Esophagus muscularis mucosa (tissue), 4 donors: ENCODE data around the gene CEPT1. TPM values are rescaled to one million over a fixed set of nuclear protein-coding genes. Genes with fewer than 3 reads are reported as not detected.

Experiments used
- DNase-seq: peaks from one replicate; pipeline ENCODE4 v3.0.0-alpha.2; 2017; ENCODE audit errors: extremely low spot score
- H3K27ac ChIP-seq, 4 donors: fragments of 200-600 bp; sonication (generic); replicated peaks in 1 of 4; 1 replicate in 3 of 4; 2 replicates in 1 of 4; pipeline ENCODE4 v1.5.1; 2016 to 2019; ENCODE audit warnings: mild to moderate bottlenecking in 1 of 4
- H3K27me3 ChIP-seq, 4 donors: fragments of 200-600 bp; sonication (generic); one replicate each; pipeline versions ENCODE4 v1.5.1 to v1.6.0; 2016 to 2019
- H3K36me3 ChIP-seq, 4 donors: fragments of 200-600 bp; sonication (generic); one replicate each; pipeline ENCODE4 v1.5.1; 2016 to 2019
- H3K4me1 ChIP-seq, 4 donors: fragments of 200-600 bp; sonication (generic); one replicate each; pipeline ENCODE4 v1.5.1; 2016 to 2019
- H3K4me3 ChIP-seq, 4 donors: fragments of 200-600 bp; sonication (generic); 1 replicate in 2 of 4; 2 replicates in 2 of 4; pipeline ENCODE4 v1.5.1; 2016 to 2019; ENCODE audit warnings: mild to moderate bottlenecking in 4 of 4, moderate library complexity in 1 of 4
- H3K9me3 ChIP-seq, 4 donors: fragments of 200-600 bp; sonication (generic); 1 replicate in 3 of 4; 2 replicates in 1 of 4; pipeline ENCODE4 v1.5.1; 2016 to 2019
- CTCF ChIP-seq, 3 experiments: fragments of 200-600 bp in 2 of 3; fragments of 450-650 bp in 1 of 3; sonication (generic) in 2 of 3; IDR thresholded peaks; one replicate each; pipeline ENCODE4 v1.5.1; 2017 to 2019; ENCODE audit warnings: antibody characterized with exemption in 3 of 3, mild to moderate bottlenecking in 2 of 3, moderate library complexity in 1 of 3
- EP300 ChIP-seq: sonication (generic); formaldehyde crosslinking; IDR thresholded peaks from one replicate; pipeline ENCODE4 v1.6.1; 2017; ENCODE audit warnings: antibody characterized with exemption
- POLR2A ChIP-seq: fragments of 450-650 bp; IDR thresholded peaks from one replicate; pipeline ENCODE4 v1.6.1; 2017; ENCODE audit warnings: antibody characterized with exemption, moderate library complexity, mild to moderate bottlenecking, low read depth
- POLR2AphosphoS5 ChIP-seq, 2 donors: sonication (generic); formaldehyde crosslinking; IDR thresholded peaks; one replicate each; pipeline ENCODE4 v1.6.1; 2017; ENCODE audit warnings: antibody characterized with exemption in 2 of 2
- WGBS: methylation state at CpG from one replicate; pipeline ENCODE4 v1.1.5; 2018; 5-methylcytosine and 5-hydroxymethylcytosine counted together
- intact Hi-C: fragments of 100-400 bp; cut with DNase I; formaldehyde crosslinking; loops from one replicate; pipeline ENCODE4 v1.15.1; 2023
- total RNA-seq, 4 donors: library from RNA; depleted of rRNA; stranded (reverse); fragments of >200 nt; gene quantifications; one replicate each; pipeline versions ENCODE4 v1.1.0 to v1.2.1, GENCODE V29; 2016

The CEPT1 gene
- total RNA-seq, 4 donors from 2014 or later: 20.2 to 27.0 (median 23.7) TPM

DNA sequence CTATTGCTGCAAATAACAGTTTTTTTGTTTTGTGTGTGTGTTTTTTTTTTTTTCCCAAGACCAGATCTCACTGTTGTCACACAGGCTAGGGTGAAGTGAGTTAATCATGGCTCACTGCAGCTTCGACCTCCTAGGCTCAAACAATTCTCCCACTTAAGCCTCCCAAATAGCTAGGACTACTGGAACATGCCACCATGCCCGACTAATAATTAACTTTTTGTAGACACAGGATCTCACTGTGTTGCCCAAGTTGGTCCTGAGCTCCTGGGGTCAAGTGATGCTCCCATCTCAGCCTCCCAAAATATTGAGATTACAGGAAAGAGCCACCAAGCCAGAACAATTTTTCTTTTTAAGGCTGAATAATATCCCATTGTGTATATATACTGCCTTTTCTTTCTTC lies 35.0 kb upstream of the CEPT1 start:
- H3K9me3 ChIP-seq: peaks cover 0 to 31% (median 12%) of the 10 kb centered on the region in 4 donors
- H3K36me3 ChIP-seq: no peaks in the 10 kb centered on the region
- no peak overlapping the region for H3K4me3 ChIP-seq
- H3K27ac ChIP-seq: no peak overlapping the region
- TF ChIP-seq CTCF (IDR thresholded peaks at IDR 0.05) (no peak), EP300 (no peak), POLR2AphosphoS5 (IDR thresholded peaks at IDR 0.05) (no peak), POLR2A (no peak)
- H3K27me3 ChIP-seq: no peaks in the 10 kb centered on the region
- no peaks in the 10 kb centered on the region for H3K4me1 ChIP-seq
- 96% methylated on average over 2 of the region's 2 CpGs for WGBS
- intact Hi-C loops: no loop called here
- no peak for DNase-seq

DNA sequence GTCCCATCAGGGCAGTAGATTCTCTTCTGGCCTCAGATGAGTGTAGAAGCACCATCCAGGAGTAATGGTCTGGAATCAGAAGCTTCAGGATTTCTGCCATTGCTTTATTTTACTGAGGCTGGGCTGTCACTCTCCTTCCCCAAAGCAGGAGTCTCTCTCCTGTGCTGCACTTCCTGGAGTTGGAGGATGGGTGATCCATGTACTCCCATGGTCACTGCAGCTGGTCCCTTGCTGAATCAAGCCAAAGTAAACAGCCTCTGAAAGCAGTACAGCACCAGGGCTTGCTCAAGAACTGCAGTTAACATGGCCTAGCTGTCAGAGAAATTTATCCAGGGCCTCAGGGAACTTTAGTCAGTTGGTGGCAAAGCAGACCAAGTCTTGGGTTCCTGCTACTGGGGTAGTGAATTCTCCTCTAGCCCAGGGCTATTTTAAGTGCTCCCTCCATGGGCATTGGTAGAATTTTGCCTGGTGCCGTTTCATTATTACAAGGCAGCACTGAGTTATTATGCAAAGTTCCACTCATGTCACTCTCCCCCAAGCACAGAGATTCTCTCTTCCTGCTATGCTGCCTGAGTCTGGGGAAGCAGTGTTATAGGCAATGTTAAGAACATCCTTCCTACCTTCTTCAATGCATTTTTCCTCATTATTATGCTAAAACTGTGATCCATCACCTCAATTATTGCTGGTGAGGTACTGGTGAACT lies 29.7 kb upstream of the CEPT1 start:
- no peaks in the 10 kb centered on the region for H3K4me1 ChIP-seq
- H3K9me3 ChIP-seq: peaks cover 0 to 8% (median 3%) of the 10 kb centered on the region in 4 donors
- no peak for TF ChIP-seq EP300
- TF ChIP-seq CTCF (IDR thresholded peaks at IDR 0.05): no peak
- TF ChIP-seq POLR2AphosphoS5 (IDR thresholded peaks at IDR 0.05): no peak
- TF ChIP-seq POLR2A: no peak
- no peak for DNase-seq
- H3K4me3 ChIP-seq: no peak overlapping the region
- 100% methylated on average over 1 of the region's 1 CpG for WGBS
- intact Hi-C loops: no loop called here
- H3K36me3 ChIP-seq: peaks cover 0 to 25% (median 3%) of the 10 kb centered on the region in 4 donors
- H3K27ac ChIP-seq: no peak overlapping the region
- no peaks in the 10 kb centered on the region for H3K27me3 ChIP-seq

- TF ChIP-seq EP300 (no peak), POLR2AphosphoS5 (IDR thresholded peaks at IDR 0.05) (no peak), POLR2A (no peak), CTCF (IDR thresholded peaks at IDR 0.05) (no peak)
- intact Hi-C loops: no loop called here
Observed at GRCh38 chr1:111116496-111116895, 23.5 kb upstream of the CEPT1 start.

DNA sequence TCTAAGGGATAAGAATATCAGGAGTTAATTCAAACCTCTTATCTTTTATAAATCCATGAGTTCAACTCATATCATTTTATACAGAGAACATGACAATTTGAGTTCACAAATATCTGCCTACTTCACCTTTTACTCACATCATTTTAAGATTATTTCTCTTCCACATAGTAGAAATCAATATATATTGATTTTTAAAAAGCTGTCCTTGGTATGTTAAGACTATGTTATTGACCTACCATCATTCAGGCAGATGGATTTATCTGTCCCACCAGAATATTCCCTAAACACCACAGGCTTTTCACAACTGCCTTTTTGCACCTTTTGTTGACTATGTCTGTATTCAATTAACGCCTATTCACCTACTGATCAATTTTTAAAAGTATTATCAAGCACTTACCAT lies 13.7 kb upstream of the CEPT1 start:
- DNase-seq: no peak
- intact Hi-C loops: no loop called here
- Histone ChIP-seq H3K4me3 (no peak overlapping the region), H3K36me3 (peaks cover 26 to 89% (median 57%) of the 10 kb centered on the region in 4 donors), H3K9me3 (no peaks in the 10 kb centered on the region), H3K27ac (no peak overlapping the region), H3K27me3 (no peaks in the 10 kb centered on the region), H3K4me1 (no peaks in the 10 kb centered on the region)
- no peak for TF ChIP-seq EP300
- TF ChIP-seq POLR2A: no peak
- no peak for TF ChIP-seq POLR2AphosphoS5 (IDR thresholded peaks at IDR 0.05)
- no peak for TF ChIP-seq CTCF (IDR thresholded peaks at IDR 0.05)
- WGBS: 95% methylated on average over 1 of the region's 1 CpG

More at GRCh38 chr1:111116496-111116895, 23.5 kb upstream of the CEPT1 start:
- DNase-seq: no peak
- WGBS: 95% methylated on average over 2 of the region's 2 CpGs
- H3K27me3 ChIP-seq: no peaks in the 10 kb centered on the region
- no peak overlapping the region for H3K4me3 ChIP-seq
- H3K9me3 ChIP-seq: no peaks in the 10 kb centered on the region
- peaks cover 26 to 66% (median 38%) of the 10 kb centered on the region in 4 donors for H3K36me3 ChIP-seq
- no peak overlapping the region for H3K27ac ChIP-seq
- H3K4me1 ChIP-seq: no peaks in the 10 kb centered on the region
